CD1c-positive myeloid dendritic cell (primary cell): ENCODE data around the gene PAX2.

Experiments
- DNase-seq: peaks from one replicate; pipeline ENCODE4 v3.0.0-alpha.2; 2016; ENCODE audit errors: extremely low spot score

PAX2 gene

GRCh38 chr10:100739517-100740368, 5.6 kb upstream of the PAX2 start:
- no peak for DNase-seq

- no peak for DNase-seq
Observed at GRCh38 chr10:100740476-100741377, 4.7 kb upstream of the PAX2 start.

- DNase-seq, result no peak
Observed at GRCh38 chr10:100741378-100742075, 3.9 kb upstream of the PAX2 start.

GRCh38 chr10:100742076-100742771, 3.2 kb upstream of the PAX2 start:
- DNase-seq, result no peak

GRCh38 chr10:100742936-100743335, 2.4 kb upstream of the PAX2 start:
- DNase-seq, result no peak

- peak; percentile 79 for DNase-seq
Observed at GRCh38 chr10:100743626-100744135, 1.7 kb upstream of the PAX2 start.

- DNase-seq, result no peak
Observed at GRCh38 chr10:100744136-100744986, 1.0 kb upstream of the PAX2 start.

GRCh38 chr10:100745882-100746783, 751 bp downstream of the PAX2 start:
- DNase-seq, result no peak

- no peak for DNase-seq
Observed at GRCh38 chr10:100746784-100747455, 1.5 kb downstream of the PAX2 start.

- DNase-seq, result no peak
Observed at GRCh38 chr10:100747456-100748230, 2.3 kb downstream of the PAX2 start.

GRCh38 chr10:100748231-100749058, 3.1 kb downstream of the PAX2 start:
- DNase-seq, result no peak

- DNase-seq, result no peak
Observed at GRCh38 chr10:100749059-100749308, 3.6 kb downstream of the PAX2 start.

- no peak for DNase-seq
Observed at GRCh38 chr10:100749309-100750217, 4.2 kb downstream of the PAX2 start.

- no peak for DNase-seq
Observed at GRCh38 chr10:100750291-100751210, 5.2 kb downstream of the PAX2 start.
